ENCODE measurements around the gene AP1S3. TPM values are rescaled to one million over a fixed set of nuclear protein-coding genes. Genes with fewer than 3 reads are reported as not detected.
"Not testable (repeated sequence)": the region's sequence is repeated elsewhere in the genome, so short reads cannot be mapped to it uniquely, and the experiment has no call there.

The AP1S3 gene
- total RNA-seq, 1 experiment from 2014 or later, result 3.3 TPM

DNA sequence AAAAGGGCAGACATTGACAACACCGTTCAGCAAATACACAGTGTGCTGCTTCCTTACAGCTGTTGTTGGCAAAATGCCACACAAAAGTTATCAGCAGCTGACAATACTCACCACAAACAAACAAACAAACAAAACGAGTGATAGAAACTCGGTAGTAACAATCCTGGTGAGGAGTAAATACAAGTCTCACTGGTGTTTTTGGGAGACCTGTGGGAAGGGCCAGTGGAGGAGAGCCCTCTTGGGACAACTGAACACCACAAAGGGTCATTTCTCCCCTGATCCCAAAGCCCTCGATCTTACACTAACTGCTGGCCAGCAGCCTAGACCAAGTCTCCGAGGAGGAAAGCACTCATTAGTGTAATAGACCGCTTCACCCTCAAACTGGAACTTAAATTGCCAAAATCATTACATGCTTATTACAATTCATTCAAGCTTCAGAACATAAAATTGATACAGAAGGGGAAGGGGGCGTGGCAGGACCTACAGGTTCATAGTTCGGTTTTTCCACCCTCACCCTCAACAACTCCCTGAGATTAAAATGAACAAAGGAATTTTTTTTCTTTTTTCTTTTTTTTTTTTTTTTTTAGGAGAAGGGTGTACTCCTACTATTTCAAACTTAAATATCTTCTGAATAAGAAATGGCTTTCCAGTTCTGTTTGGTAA, 5.0 kb downstream of the AP1S3 start:
- no peaks in the 10 kb centered on the region for H3K36me3 ChIP-seq (replicated peaks; ENCODE audit: control insufficient read depth, insufficient read depth, low read length)
- H3K27me3 ChIP-seq (ENCODE audit: control insufficient read depth, insufficient read depth, low read length), result peaks cover 1% of the 10 kb centered on the region; the same call in 1 of the 2 replicates
- DNase-seq, result no peak
- H3K4me3 ChIP-seq (ENCODE audit: insufficient read depth, low read depth, low read length), result no peak overlapping the region

GRCh38 chr2:223829128-223829527, 8.3 kb downstream of the AP1S3 start:
- Histone ChIP-seq H3K4me3 (ENCODE audit: insufficient read depth, low read depth, low read length) (no peak overlapping the region), H3K27me3 (ENCODE audit: control insufficient read depth, insufficient read depth, low read length) (no peaks in the 10 kb centered on the region), H3K36me3 (replicated peaks; ENCODE audit: control insufficient read depth, insufficient read depth, low read length) (no peaks in the 10 kb centered on the region)
- DNase-seq, result no peak

DNA sequence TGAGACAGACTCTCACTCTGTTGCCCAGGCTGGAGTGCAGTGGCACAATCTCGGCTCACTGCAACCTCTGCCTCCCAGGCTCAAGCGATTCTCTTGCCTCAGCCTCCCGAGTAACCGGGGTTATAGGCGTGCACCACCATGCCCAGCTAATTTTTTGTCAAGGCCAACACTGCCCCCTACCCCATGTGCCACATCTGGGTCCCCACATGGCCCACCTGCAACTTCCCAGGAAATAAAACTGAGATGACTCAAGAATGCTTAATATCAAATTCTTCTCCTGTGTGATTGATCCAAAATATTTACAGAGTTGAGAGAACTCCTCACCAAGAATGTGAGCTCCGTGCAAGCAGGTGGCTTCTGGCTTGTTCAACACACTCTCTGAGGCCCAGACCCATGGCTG, 9.1 kb downstream of the AP1S3 start:
- Histone ChIP-seq H3K36me3 (replicated peaks; ENCODE audit: control insufficient read depth, insufficient read depth, low read length) (no peaks in the 10 kb centered on the region), H3K4me3 (ENCODE audit: insufficient read depth, low read depth, low read length) (no peak overlapping the region), H3K27me3 (ENCODE audit: control insufficient read depth, insufficient read depth, low read length) (no peaks in the 10 kb centered on the region)
- no peak for DNase-seq

DNA sequence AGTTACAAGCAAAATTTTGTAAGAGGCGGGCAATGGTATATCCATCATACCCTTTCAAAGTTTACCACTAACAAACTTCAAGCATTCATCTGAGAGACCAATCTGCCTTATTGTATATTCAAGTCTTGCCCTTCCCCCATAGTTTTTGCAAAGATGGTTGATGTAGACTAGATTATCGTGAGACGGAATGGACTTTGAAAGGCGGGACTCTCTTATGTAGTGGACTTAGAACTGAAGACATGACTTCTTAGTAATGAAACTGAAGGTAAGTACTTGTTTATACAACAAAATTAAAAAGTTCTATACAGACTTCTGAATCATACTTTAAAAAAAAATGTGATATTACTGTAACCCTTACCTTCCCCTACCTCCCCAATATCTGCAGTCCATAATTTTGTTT, 10.4 kb downstream of the AP1S3 start:
- no peak for DNase-seq
- no peaks in the 10 kb centered on the region for H3K27me3 ChIP-seq (ENCODE audit: control insufficient read depth, insufficient read depth, low read length)
- no peaks in the 10 kb centered on the region for H3K36me3 ChIP-seq (replicated peaks; ENCODE audit: control insufficient read depth, insufficient read depth, low read length)
- no peak overlapping the region for H3K4me3 ChIP-seq (ENCODE audit: insufficient read depth, low read depth, low read length)

DNA sequence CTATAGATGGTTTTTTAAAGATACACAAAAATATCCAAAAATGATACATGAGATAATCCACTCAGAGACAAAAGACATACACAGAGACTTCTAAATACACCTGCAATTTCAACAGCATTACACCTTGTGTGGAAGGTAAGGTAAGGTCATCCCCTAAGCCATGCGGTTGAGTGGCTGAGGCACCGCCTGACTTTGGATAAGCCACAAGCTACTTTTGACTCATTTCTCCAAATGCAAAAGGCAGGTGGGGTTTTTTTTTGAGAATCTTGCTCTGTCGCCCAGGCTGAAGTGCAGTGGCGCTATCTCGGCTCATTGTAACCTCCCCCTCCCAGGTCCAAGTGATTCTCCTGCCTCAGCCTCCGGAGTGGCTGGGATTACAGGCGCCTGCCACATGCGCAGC, 13.1 kb downstream of the AP1S3 start:
- DNase-seq, result no peak
- Histone ChIP-seq H3K36me3 (replicated peaks; ENCODE audit: control insufficient read depth, insufficient read depth, low read length) (no peaks in the 10 kb centered on the region), H3K27me3 (ENCODE audit: control insufficient read depth, insufficient read depth, low read length) (no peaks in the 10 kb centered on the region), H3K4me3 (ENCODE audit: insufficient read depth, low read depth, low read length) (no peak overlapping the region)

DNA sequence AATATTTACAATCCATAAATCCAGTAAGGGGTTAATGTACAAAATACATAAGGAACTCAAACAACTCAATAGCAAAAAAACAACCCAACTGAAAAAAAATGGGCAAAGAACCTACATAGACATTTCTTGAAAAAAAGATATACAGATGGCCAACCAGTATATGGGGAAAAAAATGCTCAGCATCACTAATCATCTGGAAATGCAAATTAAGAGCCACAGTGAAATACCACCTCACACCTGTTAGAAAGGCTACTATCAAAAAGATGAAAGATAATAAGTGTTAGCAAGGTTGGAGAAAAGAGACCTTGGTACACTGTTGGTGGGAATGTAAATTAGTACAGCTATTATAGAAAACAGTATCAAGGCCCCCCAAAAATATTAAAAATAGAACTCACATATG, 14.6 kb downstream of the AP1S3 start:
- H3K27me3 ChIP-seq (ENCODE audit: control insufficient read depth, insufficient read depth, low read length), result no peaks in the 10 kb centered on the region
- DNase-seq, result no peak
- no peaks in the 10 kb centered on the region for H3K36me3 ChIP-seq (replicated peaks; ENCODE audit: control insufficient read depth, insufficient read depth, low read length)
- H3K4me3 ChIP-seq (ENCODE audit: insufficient read depth, low read depth, low read length), result no peak overlapping the region

DNA sequence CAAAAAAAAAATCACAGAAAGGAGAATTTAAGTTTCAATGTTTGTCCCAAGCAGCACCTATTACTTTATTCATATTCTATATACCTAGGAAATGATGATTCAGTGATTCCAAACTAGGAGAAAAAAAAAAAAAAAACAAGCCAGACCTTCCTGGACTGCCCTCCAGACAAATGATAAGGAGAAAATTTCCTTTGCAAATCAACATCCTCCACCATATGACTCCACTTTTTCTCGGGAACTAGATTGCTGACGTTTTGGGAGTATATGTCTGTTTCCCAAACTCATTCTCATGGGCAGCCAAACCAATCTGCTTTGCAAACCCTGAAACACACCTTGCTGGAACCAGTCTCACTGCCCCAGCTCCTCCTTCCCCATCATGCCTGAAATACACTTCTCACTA, 16.8 kb downstream of the AP1S3 start:
- H3K27me3 ChIP-seq (ENCODE audit: control insufficient read depth, insufficient read depth, low read length), result no peaks in the 10 kb centered on the region
- no peak overlapping the region for H3K4me3 ChIP-seq (ENCODE audit: insufficient read depth, low read depth, low read length)
- no peak for DNase-seq
- no peaks in the 10 kb centered on the region for H3K36me3 ChIP-seq (replicated peaks; ENCODE audit: control insufficient read depth, insufficient read depth, low read length)

DNA sequence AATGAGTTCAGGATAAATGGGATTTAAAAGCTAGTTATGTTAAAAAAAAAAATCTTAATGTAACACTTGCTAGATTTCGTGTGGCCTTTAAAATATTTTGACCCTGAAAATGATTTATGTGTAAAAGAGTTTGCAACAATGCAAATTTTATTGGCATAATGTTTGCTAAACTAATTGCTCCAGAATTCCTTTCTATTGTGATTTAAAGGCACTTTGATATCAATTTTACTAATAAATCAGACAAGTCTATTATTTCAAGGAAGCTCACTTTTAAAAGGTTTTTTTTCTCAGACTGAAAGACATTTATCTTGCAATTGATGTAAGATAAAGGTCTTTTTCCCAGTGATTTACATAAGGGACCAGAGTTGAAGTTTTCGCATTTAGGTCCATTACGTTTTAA, 17.5 kb downstream of the AP1S3 start:
- Histone ChIP-seq H3K4me3 (ENCODE audit: insufficient read depth, low read depth, low read length) (no peak overlapping the region), H3K27me3 (ENCODE audit: control insufficient read depth, insufficient read depth, low read length) (no peaks in the 10 kb centered on the region), H3K36me3 (replicated peaks; ENCODE audit: control insufficient read depth, insufficient read depth, low read length) (no peaks in the 10 kb centered on the region)
- no peak for DNase-seq

DNA sequence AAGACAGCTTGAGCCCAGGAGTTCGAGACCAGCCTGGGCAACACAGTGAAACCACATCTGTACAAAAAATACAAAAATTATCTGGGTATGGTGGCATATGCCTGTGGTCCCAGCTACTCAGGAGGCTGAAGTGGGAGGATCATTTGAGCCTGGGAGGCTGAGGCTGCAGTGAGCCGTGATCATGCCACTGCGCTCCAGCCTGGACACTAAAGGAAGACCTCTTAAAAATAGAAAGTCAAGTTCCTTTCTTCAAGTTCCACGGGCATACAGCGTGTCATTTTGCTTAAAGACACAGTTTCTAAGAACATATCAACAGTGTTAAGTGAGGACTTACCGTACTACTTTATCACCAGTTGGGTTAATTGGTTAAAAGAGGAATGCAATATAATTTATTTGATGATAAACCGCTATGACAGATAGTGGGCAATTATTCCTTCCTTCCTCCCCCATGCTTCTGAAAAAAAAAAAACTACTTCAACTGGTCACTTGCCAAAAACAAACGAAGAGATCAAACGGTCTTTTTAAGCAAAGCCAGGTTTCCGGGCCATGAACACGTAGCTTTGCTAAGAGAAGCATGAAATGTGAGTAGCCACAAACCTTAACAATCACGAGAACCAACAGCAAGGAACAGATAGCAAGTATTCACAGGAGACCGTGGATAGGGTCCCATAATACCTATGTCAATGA, 21.4 kb downstream of the AP1S3 start:
- no peak overlapping the region for H3K4me3 ChIP-seq (ENCODE audit: insufficient read depth, low read depth, low read length)
- no peaks in the 10 kb centered on the region for H3K27me3 ChIP-seq (ENCODE audit: control insufficient read depth, insufficient read depth, low read length)
- no peak for DNase-seq
- no peaks in the 10 kb centered on the region for H3K36me3 ChIP-seq (replicated peaks; ENCODE audit: control insufficient read depth, insufficient read depth, low read length)

DNA sequence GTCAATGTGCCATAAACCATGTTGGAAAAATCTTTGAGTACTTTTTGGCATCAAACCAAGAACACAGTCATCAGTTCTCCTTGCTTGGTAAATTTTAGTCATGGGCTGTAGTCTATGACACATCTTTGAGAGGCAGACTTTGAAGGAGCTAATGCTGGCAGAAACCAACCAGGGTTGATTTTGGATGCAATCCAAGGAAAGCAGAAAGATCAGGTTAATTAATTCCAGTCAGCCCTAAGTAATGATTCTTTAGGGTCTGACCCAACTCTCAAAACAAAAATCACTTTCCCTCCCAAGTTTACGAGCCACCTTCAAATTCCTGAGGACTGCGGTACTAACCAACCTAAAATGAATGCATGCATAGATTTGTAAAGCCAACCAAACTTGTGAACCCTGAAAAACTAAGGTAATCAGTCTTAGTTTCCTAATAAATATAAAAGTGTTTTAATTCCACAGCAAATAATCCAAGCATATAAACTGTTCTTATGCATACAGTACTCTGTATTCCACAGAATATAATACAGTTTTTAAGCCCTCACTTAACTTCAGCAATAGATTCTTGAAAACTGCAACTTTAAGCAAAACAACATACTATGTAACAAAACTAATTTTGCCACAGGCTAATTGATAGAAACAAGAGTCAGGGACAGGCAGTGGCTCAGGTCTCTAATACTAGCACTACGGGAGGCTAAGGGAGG, 22.0 kb downstream of the AP1S3 start:
- Histone ChIP-seq H3K27me3 (ENCODE audit: control insufficient read depth, insufficient read depth, low read length) (no peaks in the 10 kb centered on the region), H3K4me3 (ENCODE audit: insufficient read depth, low read depth, low read length) (no peak overlapping the region), H3K36me3 (replicated peaks; ENCODE audit: control insufficient read depth, insufficient read depth, low read length) (no peaks in the 10 kb centered on the region)
- no peak for DNase-seq

GRCh38 chr2:223814764-223815163, 22.6 kb downstream of the AP1S3 start:
- H3K27me3 ChIP-seq (ENCODE audit: control insufficient read depth, insufficient read depth, low read length); H3K36me3 ChIP-seq (replicated peaks; ENCODE audit: control insufficient read depth, insufficient read depth, low read length); H3K4me3 ChIP-seq (ENCODE audit: insufficient read depth, low read depth, low read length); DNase-seq: not testable (repeated sequence)

DNA sequence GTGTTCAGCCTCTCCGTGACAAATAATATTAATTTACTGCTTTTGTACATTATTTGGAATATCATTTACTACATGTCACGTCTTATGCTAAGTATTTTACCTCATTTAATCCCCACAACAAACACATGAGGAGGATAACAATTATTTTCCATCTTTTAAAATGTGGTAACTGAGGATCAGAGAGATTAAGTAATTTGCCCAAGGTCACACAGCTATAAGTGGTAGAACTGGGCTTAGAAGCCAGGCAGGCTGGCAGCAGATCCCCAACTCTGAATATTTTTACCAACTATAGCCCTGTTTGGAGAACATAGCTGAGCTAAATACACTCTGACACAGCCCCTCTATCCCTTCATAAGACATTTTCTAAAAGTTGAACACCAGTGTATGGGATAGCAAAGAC, 24.1 kb downstream of the AP1S3 start:
- Histone ChIP-seq H3K4me3 (ENCODE audit: insufficient read depth, low read depth, low read length) (no peak overlapping the region), H3K36me3 (replicated peaks; ENCODE audit: control insufficient read depth, insufficient read depth, low read length) (no peaks in the 10 kb centered on the region), H3K27me3 (ENCODE audit: control insufficient read depth, insufficient read depth, low read length) (no peaks in the 10 kb centered on the region)
- DNase-seq, result no peak

GRCh38 chr2:223811757-223812156, 25.6 kb downstream of the AP1S3 start:
- DNase-seq, result no peak
- H3K27me3 ChIP-seq (ENCODE audit: control insufficient read depth, insufficient read depth, low read length), result no peaks in the 10 kb centered on the region
- no peak overlapping the region for H3K4me3 ChIP-seq (ENCODE audit: insufficient read depth, low read depth, low read length)
- no peaks in the 10 kb centered on the region for H3K36me3 ChIP-seq (replicated peaks; ENCODE audit: control insufficient read depth, insufficient read depth, low read length)

GRCh38 chr2:223805008-223805407, 32.4 kb downstream of the AP1S3 start:
- no peaks in the 10 kb centered on the region for H3K36me3 ChIP-seq (replicated peaks; ENCODE audit: control insufficient read depth, insufficient read depth, low read length)
- H3K27me3 ChIP-seq (ENCODE audit: control insufficient read depth, insufficient read depth, low read length), result no peaks in the 10 kb centered on the region
- no peak for DNase-seq
- no peak overlapping the region for H3K4me3 ChIP-seq (ENCODE audit: insufficient read depth, low read depth, low read length)

GRCh38 chr2:223801736-223802135, 35.6 kb downstream of the AP1S3 start:
- H3K36me3 ChIP-seq (replicated peaks; ENCODE audit: control insufficient read depth, insufficient read depth, low read length), result no peaks in the 10 kb centered on the region
- no peak overlapping the region for H3K4me3 ChIP-seq (ENCODE audit: insufficient read depth, low read depth, low read length)
- no peaks in the 10 kb centered on the region for H3K27me3 ChIP-seq (ENCODE audit: control insufficient read depth, insufficient read depth, low read length)
- no peak for DNase-seq
